Activated T-helper 9 cell treated with anti-CD3 and anti-CD28 coated beads, Interleukin-2, amount 50 U/mL, for 16 hours (primary cell): Measurements from ENCODE around the gene OR4F15.

Experiments used
- DNase-seq: peaks from one replicate; pipeline ENCODE4 v3.0.0-alpha.2; 2020; ENCODE audit warnings: low read depth

The OR4F15 gene

DNA sequence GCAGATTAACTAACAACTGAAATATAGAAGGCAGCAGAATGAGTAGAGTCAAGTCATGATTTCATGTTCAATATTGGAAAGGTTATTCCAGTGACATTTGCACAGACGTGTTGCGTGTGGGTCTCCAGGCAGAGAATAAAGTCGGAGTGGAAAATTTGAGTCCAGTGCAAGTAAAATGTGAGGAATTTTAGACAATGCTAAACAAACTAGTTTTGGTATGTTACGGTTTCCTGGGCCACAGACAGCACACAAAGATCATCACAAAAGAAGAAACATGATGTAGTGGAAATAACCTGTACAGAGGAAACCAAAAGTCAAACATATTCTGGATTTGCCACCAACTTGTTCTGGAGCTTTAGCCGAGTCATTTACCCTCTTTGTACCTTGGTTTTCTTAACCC lies 8.3 kb upstream of the OR4F15 start:
- DNase-seq = no peak

DNA sequence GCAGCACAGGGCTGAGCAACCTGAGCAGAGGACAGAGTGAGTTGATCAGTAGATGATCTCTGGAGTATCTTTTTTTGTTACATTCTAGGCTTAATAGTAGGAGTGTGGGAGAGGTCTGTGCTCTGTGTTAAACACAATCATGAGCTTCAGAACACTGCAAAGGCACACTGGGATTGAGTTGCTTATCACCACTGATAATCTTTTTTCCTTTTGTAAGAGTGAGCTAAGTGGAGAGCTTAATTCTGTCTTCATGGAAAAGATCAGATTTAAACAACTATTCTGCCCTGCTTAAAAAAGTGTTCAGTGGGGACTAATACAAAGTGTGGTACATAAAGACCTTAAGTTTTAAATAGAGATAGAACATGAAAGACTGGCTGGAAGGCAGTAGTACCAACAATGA lies 7.6 kb upstream of the OR4F15 start:
- DNase-seq = no peak

DNA sequence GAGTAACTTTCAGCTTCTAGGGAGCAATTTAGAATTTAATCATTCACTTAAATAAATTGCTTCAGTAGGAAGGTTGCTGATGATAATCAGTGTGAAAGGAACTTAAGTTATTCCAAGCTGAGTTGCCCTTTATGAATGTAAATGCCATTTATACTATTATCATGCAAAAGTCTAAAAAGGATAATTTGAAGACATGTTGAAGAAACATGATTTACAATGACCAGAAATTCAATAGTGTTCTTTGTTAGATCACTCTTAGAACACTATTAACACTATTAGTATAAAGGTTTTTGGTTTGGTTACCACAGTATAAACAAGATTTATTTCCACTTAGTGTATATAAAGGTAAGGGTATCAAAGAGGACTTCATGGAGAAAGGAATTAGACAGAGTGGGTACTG lies 7.1 kb upstream of the OR4F15 start:
- DNase-seq = no peak

DNA sequence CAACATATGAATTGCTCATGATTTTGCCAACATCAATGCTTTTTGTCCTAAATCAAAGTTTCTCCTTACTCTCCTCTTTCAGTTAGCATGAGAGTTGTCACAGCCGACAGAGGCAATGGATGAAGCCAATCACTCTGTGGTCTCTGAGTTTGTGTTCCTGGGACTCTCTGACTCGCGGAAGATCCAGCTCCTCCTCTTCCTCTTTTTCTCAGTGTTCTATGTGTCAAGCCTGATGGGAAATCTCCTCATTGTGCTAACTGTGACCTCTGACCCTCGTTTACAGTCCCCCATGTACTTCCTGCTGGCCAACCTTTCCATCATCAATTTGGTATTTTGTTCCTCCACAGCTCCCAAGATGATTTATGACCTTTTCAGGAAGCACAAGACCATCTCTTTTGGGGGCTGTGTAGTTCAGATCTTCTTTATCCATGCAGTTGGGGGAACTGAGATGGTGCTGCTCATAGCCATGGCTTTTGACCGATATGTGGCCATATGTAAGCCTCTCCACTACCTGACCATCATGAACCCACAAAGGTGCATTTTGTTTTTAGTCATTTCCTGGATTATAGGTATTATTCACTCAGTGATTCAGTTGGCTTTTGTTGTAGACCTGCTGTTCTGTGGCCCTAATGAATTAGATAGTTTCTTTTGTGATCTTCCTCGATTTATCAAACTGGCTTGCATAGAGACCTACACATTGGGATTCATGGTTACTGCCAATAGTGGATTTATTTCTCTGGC lies 6.2 kb upstream of the OR4F15 start:
- DNase-seq = no peak

DNA sequence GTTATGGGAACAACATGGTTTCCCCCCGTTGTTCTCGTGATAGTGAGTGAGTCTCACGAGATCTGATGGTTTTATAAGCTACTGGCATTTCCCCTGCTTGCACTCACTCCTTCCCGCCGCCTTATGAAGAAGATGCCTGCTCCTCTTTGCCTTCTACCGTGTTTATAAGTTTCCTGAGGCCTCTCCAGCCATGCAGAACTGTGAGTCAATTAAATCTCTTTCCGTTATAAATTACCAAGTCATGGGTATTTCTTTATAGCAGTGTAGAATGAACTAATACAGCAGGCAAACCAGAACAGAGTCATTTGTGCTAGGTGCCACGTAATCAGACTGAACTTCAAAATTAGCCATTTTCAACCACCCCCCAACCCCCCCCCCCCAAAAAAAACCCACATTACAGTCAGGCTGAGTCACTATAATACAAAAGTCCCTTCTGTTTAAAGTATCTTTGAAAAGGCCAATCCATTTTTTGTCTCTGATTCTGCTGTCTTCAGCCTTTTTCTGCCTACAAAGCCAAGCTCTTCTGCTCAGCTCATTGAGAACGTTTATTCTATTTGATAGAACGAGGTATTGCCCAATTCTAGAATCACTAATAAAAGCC lies 4.6 kb upstream of the OR4F15 start:
- no peak for DNase-seq

DNA sequence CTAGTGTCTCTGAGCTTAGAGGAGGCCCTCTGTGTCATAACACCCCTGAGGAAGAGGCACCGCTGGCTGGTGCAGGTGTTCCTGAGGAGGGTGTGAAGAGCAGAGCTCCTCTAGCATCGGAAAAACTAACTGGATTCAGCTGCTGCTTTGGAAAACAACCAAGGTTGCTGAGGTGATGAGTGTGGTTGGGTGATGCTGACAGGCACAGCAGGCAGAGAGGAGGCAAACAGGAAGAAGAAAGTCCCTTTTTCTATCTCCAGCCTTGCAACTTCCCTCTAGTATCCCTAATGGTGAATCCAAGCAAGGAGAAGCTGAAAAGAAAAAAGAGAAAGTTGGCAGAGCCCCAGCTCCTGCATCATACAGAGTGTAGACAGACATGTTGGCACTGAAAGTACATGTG lies 3.8 kb upstream of the OR4F15 start:
- no peak for DNase-seq

DNA sequence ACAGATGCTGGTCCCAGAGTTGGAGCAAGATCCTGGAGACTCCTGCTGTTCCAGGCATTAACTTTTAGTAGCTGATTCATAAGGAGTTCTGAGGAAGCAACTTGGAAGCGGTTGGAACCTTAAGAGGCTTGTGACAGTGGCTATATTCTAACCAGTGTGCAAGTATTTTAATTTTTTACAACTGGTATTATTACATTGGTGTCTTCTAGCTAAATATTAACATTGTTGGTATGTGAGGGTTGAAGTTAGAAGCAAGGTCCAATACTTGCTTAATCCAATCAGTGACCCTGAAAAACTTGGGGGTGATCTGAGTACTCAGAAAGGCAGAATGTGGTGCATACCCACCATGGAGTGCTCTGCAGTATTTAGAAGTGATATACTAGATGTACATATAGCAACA lies 1.5 kb upstream of the OR4F15 start:
- no peak for DNase-seq

DNA sequence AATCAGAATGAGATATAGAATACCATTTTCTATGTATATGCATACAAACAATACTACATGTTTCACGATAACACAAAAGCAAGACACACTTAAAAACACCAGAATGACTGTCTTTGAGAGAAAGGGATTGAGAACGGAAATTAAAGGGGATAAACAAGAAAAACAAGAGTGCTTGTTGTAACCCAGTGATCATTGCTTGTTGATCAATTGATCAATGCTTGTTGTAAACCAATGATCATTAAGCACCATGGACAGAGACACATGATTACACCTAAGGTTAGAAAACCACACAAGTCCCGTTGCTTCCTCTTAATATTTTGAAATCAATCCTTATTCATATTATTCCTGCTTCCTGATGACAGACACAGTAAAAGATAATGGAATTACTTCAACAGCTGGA lies 1.1 kb upstream of the OR4F15 start:
- no peak for DNase-seq

DNA sequence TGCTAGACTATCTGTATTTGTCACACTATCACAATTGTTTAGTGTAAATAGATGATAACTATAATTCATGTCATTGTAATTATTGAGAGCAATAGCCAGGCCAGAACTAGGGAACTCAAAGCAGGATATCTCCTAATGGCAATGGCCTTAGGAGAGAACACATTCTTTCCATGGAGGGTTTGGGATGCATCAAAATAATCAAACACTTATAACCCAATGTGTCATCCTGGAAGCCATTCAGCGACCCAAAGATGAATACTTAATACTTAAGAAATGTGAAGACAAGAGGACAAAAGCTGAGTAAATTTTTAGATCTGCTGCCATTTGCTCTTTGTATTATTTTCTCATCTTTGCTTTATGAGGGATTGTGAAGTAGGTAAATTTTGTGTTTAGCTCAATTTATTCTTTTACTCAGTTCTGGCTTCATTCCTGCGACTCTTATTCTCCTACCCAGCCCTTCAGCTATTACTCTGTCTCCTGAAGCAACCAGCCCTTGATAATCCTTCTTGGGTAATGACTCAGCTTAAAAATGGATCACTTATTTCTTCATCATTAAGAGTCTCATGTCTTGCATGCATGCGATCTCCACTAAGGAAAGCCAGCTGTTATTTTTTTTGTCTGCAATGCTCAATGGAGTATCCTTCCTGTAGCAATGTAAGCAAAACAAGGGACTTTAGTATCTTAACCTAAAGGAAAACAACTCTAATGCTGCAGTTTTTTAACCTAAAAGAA lies 2.0 kb downstream of the OR4F15 start:
- no peak for DNase-seq

DNA sequence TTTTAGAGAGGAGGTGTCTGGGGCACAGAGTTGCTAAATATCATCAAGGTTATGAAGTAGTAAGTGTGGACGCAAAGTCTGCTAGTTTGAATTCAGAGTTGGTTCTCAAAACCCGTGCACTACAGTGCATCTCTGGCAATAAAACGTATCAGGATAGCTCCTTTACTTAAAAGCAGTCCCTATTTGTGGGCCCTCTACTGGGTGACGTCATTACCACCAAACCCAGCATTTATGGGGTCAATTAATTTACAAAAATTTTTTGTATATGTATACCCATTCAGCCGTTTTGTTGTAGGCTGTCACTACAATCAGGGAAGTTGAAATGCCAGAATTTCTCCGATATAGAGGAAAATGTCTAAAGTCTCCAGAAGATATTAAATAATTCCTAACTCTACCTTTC lies 8.8 kb downstream of the OR4F15 start:
- no peak for DNase-seq

DNA sequence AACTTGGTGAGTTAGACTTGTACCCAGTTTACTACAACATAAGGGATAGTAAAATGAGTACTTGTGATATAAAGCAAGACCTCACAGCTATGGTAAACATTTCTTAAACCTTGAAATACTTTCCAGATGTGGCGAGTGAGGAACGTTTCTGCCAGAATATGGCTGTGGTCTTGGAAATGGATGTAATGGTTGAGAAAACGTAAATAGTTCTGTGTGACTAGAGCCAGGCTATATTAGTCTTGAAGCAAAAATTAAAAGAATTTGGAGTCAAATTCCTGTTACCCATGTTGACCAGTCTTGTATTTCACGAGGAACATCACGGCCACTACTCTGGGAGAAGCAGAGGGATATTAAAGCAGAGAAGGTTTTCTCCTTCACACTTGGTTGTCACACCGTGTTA lies 15.3 kb downstream of the OR4F15 start:
- DNase-seq = no peak

DNA sequence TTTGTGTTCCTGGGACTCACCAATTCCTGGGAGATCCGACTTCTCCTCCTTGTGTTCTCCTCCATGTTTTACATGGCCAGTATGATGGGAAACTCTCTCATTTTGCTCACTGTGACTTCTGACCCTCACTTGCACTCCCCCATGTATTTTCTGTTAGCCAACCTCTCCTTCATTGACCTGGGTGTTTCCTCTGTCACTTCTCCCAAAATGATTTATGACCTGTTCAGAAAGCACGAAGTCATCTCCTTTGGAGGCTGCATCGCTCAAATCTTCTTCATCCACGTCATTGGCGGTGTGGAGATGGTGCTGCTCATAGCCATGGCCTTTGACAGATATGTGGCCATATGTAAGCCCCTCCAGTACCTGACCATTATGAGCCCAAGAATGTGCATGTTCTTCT lies 16.8 kb downstream of the OR4F15 start:
- DNase-seq = no peak

DNA sequence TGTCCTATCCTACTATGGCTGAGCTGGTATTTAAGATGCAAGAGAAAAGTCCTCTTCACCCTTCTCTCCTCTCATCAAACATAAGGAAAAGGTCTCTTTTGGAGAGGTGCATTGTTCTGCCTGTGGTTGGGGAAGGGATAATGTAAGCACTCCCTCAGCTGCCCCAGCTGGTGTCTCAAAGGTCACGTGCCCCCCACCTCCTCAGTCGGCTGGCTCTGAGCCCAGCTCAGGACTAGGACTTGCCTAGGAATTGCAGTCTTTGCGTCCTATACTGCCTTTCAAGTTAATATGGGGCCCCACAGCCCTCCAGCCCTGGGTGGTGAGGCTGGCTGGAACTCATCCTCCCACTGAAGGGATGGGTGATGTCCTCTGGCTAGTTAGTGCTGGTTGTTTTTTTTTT lies 29.7 kb downstream of the OR4F15 start:
- DNase-seq = no peak

DNA sequence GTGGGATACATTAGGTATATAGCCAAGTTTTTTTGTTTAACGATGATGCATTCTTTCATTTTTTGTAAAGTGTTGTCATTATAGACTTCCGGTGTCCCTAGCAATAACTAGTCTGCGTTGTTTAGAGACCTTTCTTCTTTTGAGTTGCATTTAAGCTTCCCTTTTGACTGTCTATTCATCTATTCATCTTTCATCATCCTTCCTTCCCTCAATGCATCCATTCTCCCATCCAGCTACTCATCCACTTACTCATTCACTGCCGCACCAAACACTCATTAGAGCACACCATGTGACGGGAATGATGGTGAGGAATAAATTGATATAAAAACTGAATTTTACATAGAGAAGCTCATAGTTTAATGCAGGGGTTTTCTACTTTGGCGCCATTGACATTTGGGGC lies 32.9 kb downstream of the OR4F15 start:
- DNase-seq = no peak

DNA sequence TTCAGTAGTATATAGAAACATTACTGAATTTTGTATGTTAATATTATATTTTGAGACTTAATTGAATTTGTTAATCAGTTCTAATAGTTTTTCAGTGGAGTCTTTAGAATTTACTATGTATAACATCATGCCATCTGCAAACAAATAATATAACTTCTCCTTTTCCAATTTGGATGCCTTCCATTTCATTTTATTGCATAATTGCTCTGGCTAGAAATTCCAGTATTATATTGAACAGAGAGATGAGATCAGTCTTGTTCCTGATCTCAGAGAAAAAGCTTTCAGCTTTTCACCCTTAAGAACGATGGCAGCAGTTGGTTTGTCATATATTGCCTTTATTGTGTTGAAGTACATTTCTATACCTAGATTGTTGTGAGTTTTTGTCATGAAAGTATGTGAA lies 40.4 kb downstream of the OR4F15 start:
- no peak for DNase-seq
